ENCODE results near the gene SERPINA5. TPM values are rescaled to one million over a fixed set of nuclear protein-coding genes. Genes with fewer than 3 reads are reported as not detected.

The SERPINA5 gene
- total RNA-seq, 1 donor from 2014 or later = 4.3 TPM

GRCh38 chr14:94624537-94625352, 43.5 kb downstream of the SERPINA5 start:
- Histone ChIP-seq H3K27ac (no peak overlapping the region), H3K4me3 (no peak overlapping the region), H3K36me3 (no peaks in the 10 kb centered on the region), H3K9me3 (no peaks in the 10 kb centered on the region), H3K4me1 (no peaks in the 10 kb centered on the region), H3K27me3 (no peaks in the 10 kb centered on the region)
- intact Hi-C loops (cut with DNase I) = no loop called here
- no peak for TF ChIP-seq CTCF (IDR thresholded peaks at IDR 0.05)
- no peak for DNase-seq (ENCODE audit: low spot score in 2 of 2)

DNA sequence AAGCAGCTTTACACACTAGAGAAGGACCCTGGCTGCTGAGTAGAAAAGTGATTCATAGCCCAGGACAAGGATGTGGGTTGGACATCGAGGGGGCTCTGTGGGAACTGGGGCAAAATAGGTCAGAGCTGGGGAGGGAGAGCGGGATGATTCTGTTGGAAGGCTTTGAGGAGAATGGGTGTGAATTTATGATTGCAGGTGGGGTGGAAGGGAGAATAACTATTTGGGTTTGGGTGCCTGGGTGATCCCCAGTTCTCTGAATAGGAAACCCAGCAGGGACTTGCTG, 44.1 kb downstream of the SERPINA5 start:
- no peaks in the 10 kb centered on the region for H3K9me3 ChIP-seq
- no peaks in the 10 kb centered on the region for H3K4me1 ChIP-seq
- no peak overlapping the region for H3K27ac ChIP-seq
- H3K27me3 ChIP-seq = no peaks in the 10 kb centered on the region
- H3K4me3 ChIP-seq = no peak overlapping the region
- H3K36me3 ChIP-seq = no peaks in the 10 kb centered on the region
- TF ChIP-seq CTCF (IDR thresholded peaks at IDR 0.05) = no peak
- no peak for DNase-seq (ENCODE audit: low spot score in 2 of 2)
- intact Hi-C loops (cut with DNase I) = no loop called here

DNA sequence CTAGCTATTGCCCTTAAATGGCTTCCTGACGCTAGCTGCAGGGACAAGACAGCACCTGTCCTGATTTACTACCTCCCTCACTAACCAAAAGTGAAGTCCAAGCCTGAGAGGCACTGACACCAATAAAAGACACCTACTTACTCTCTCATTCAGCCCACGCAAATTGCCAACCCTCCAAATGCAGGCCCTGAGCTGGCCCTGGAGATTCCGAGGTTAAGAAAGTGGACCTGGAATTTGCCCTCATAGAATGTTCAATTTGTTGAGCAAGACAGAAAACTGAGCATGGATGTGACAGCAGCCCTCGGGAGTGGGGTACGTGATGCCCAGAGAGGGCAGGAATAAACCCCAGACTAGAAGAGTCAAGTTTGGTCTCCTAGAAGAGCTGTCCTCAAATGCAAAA, 47.4 kb downstream of the SERPINA5 start:
- Histone ChIP-seq H3K27me3 (no peaks in the 10 kb centered on the region), H3K9me3 (peaks cover 0 to 3% of the 10 kb centered on the region in 2 donors), H3K4me3 (no peak overlapping the region), H3K27ac (no peak overlapping the region), H3K36me3 (no peaks in the 10 kb centered on the region), H3K4me1 (no peaks in the 10 kb centered on the region)
- intact Hi-C loops (cut with DNase I) = no loop called here
- no peak for DNase-seq (ENCODE audit: low spot score in 2 of 2)
- no peak for TF ChIP-seq CTCF (IDR thresholded peaks at IDR 0.05)

GRCh38 chr14:94630396-94630795, 49.2 kb downstream of the SERPINA5 start:
- Histone ChIP-seq H3K27me3 (no peaks in the 10 kb centered on the region), H3K4me1 (no peaks in the 10 kb centered on the region), H3K36me3 (no peaks in the 10 kb centered on the region), H3K27ac (no peak overlapping the region), H3K9me3 (peaks cover 0 to 3% of the 10 kb centered on the region in 2 donors), H3K4me3 (no peak overlapping the region)
- intact Hi-C loops (cut with DNase I) = no loop called here
- no peak for DNase-seq (ENCODE audit: low spot score in 2 of 2)
- TF ChIP-seq CTCF (IDR thresholded peaks at IDR 0.05) = no peak

- DNase-seq (ENCODE audit: low spot score in 2 of 2) = no peak
- intact Hi-C loops (cut with DNase I) = no loop called here
- Histone ChIP-seq H3K4me1 (no peaks in the 10 kb centered on the region), H3K27ac (no peak overlapping the region), H3K36me3 (no peaks in the 10 kb centered on the region), H3K4me3 (no peak overlapping the region), H3K9me3 (peaks cover 0 to 3% of the 10 kb centered on the region in 2 donors), H3K27me3 (no peaks in the 10 kb centered on the region)
- no peak for TF ChIP-seq CTCF (IDR thresholded peaks at IDR 0.05)
These were observed 49.8 kb downstream of the SERPINA5 start for GRCh38 chr14:94631050-94631449.

All from ascending aorta (tissue), 2 donors.